Activated effector memory CD4-positive, alpha-beta T cell treated with anti-CD3 and anti-CD28 coated beads, Interleukin-2, amount 50 U/mL, for 16 hours (primary cell): ENCODE data around the gene NOXO1.
"Not testable (repeated sequence)": the region's sequence is repeated elsewhere in the genome, so short reads cannot be mapped to it uniquely, and the experiment has no call there.

Experiments
- DNase-seq: peaks from one replicate; pipeline ENCODE4 v3.0.0-alpha.2; 2020

The NOXO1 gene

GRCh38 chr16:1940273-1941161 lies 40.8 kb downstream of the NOXO1 start:
- no peak for DNase-seq

GRCh38 chr16:1939833-1940232 lies 41.4 kb downstream of the NOXO1 start:
- not testable (repeated sequence) for DNase-seq

- DNase-seq, result no peak
These were observed 42.4 kb downstream of the NOXO1 start for GRCh38 chr16:1938910-1939309.

GRCh38 chr16:1938316-1938715 lies 43.0 kb downstream of the NOXO1 start:
- DNase-seq, result no peak

GRCh38 chr16:1936945-1937479 lies 44.3 kb downstream of the NOXO1 start:
- DNase-seq, result no peak

GRCh38 chr16:1933097-1933661 lies 48.1 kb downstream of the NOXO1 start:
- DNase-seq, result no peak

DNA sequence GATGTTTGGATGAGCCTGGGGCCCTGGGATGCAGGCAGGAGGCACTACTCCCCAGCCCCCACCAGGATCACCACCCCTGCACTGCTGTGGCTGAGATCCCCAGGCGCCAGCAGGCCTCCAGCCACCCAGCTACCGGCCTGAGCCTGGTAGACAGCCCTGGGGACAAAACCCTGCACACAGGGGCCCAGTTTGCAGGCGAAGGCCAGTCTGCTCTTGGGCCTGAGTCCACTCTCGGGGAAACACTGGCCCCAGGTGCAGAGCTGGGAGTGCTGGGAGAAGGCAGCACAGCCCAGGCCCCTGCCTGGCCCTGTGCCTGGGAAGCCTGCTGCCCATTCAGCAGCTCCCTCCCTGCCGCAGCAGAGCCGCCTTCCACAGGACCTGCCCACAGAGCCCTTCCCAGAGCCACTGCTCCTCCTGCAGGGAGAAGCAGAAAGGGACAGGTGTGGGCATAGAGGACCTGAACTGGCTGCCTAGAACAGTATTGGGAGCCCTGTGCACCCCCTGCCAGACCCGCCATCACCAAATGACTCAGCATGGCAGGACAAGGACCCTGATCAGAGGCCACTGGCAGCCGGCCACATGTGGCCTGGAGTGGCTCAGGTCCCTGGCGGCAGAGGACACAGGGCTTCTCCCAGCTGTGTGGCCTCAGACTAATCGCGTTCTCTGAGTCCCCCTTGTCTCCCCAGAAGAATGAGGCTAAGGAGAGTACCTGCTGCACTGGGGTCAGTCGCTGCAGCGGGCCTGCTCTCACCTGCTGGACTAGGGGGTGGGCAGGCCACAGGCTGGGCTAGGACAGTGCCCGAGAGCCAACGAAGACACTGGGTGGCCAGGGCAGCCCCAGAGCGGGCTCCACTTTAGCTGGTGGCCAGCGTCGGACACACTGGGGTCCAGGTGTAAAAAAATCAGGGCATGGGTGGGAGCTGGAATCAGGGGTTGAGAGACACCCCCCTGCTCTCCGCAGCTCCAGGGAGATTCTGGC lies 48.9 kb downstream of the NOXO1 start:
- DNase-seq, result no peak

DNA sequence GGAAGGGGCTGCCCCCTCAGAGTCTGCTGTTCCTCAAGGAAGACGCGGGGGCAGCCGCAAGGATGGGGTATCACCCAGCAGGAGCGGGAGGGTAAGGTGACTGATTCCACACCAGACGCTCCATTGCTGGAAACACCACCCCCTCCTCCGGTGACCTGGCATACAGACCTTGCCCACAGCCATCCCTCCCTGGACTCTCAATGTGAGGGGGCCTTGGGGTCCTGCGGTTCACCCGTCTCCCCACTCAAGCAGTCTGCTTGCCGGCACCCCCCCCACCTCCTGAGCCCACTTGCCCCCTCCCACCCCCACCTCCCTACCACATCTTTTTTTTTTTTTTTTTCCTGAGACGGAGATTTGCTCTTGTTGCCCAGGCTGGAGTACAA lies 50.9 kb downstream of the NOXO1 start:
- DNase-seq, result no peak

DNA sequence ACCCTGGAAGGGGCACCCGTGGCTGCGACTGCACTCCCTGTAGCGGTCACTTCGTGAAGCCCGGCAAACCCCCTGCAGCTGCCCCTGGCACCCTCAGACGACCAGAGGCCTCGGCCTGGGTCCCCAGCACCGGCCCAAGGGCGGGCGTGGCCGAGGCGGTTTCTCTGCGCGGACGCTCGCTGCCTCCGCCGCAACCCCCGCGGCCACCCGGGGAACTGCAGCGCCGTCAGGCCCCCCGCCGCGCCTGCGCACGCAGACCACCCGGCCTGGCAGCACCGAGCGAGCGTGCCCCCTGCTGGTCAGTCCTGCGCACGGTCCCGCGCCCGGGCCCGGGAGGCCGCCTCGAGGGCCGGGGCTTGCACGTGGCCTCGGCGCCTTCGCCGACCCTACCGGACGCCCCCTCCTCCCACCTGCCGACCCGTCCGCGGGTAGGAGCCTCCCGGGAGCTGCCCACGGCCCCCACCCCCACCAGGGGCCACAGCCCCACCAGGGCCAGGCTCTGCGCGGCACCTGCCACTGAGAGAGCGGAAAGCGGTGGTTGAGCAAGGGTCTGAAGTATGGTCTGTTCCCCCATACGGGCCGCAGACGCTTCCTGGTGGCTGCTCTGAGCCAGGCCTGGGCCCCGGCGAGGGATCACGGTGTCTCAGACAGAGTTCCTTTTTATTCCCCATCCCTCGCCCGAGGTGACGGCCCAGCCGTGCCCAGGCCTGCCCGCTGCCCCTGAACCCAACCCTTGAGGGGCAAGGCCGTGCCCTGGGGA lies 51.5 kb downstream of the NOXO1 start:
- peak; percentile 98 for DNase-seq

DNA sequence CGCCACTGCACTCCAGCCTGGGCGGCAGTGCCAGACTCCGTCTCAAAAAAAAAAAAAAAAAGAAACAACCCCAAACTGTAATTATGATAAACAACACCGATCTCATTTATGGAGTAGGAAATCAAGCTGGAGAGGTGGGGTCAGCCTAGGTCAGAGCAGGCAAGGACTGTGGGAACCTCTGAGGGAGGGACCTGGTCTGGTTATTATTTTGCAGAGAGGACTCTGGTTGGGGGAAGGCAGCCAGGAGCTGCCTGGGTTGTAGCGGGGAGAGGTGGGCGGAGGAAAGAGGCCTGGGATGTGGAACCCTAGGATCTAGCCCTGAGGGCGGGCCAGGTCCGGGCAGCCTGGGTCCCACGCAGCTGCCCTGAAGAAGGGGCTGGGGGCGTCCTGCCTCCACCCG lies 52.2 kb downstream of the NOXO1 start:
- no peak for DNase-seq
